Naive thymus-derived CD4-positive, alpha-beta T cell (primary cell): ENCODE data around the gene TEX51. TPM values are rescaled to one million over a fixed set of nuclear protein-coding genes. Genes with fewer than 3 reads are reported as not detected.

Experiments
- ATAC-seq: fragments of 150-1000 bp; cut with Tn5 transposase; 2 replicates; pipeline ENCODE4 v1.10.0; 2021; ENCODE audit warnings: mild to moderate bottlenecking, moderate library complexity
- CTCF ChIA-PET: fragments of 350-600 bp; sonication (Branson Sonifier 250); formaldehyde crosslinking; loops from one replicate; lab custom pipeline; 2021; ENCODE audit warnings: antibody characterized with exemption; lab: Charles Lee
- POLR2A ChIA-PET: fragments of 350-600 bp; sonication (Branson Sonifier 250); formaldehyde crosslinking; loops from one replicate; lab custom pipeline; 2021; ENCODE audit warnings: antibody characterized with exemption, inconsistent platforms; lab: Charles Lee
- DNase-seq, 9 donors: peaks; one replicate each; pipeline versions ENCODE4 v3.0.0 to v3.0.0-alpha.2; 2020 to 2022; ENCODE audit warnings: mixed read lengths in 1 of 9
- H3K27ac ChIP-seq: one replicate; pipeline ENCODE4 v1.7.0; 2013; ENCODE audit warnings: mild to moderate bottlenecking, low read depth, low read length, moderate library complexity
- H3K27me3 ChIP-seq, 2 donors: one replicate each; pipeline ENCODE4 v1.7.0; 2013; ENCODE audit warnings: low read length in 2 of 2, mild to moderate bottlenecking in 2 of 2, moderate library complexity in 2 of 2; ENCODE audit not compliant: control insufficient read depth in 2 of 2, insufficient read depth in 2 of 2
- H3K36me3 ChIP-seq, 3 experiments: 1 replicate in 2 of 3; 2 replicates in 1 of 3; pipeline ENCODE4 v1.7.0; 2013; ENCODE audit warnings: low read length in 3 of 3, mild to moderate bottlenecking in 3 of 3, moderate library complexity in 1 of 3; ENCODE audit not compliant: insufficient read depth in 3 of 3, control insufficient read depth in 2 of 3
- H3K4me1 ChIP-seq, 2 donors: one replicate each; pipeline ENCODE4 v1.7.0; 2013; ENCODE audit warnings: low read length in 2 of 2, mild to moderate bottlenecking in 2 of 2, moderate library complexity in 1 of 2; ENCODE audit not compliant: control insufficient read depth in 2 of 2, insufficient read depth in 2 of 2
- H3K4me3 ChIP-seq: 2 replicates; pipeline ENCODE4 v1.7.0; 2013; ENCODE audit warnings: mild to moderate bottlenecking, low read length
- H3K9me3 ChIP-seq, 3 experiments: 1 replicate in 2 of 3; 2 replicates in 1 of 3; pipeline ENCODE4 v1.7.0; 2013; ENCODE audit warnings: low read length in 3 of 3; ENCODE audit not compliant: control insufficient read depth in 2 of 3
- H3K27ac Mint-ChIP-seq, 9 donors: one replicate each; pipeline ENCODE4 v1.8.0; 2020 to 2022; ENCODE audit warnings: mixed read lengths in 9 of 9, mild to moderate bottlenecking in 8 of 9, moderate library complexity in 5 of 9, inconsistent platforms in 2 of 9
- H3K27me3 Mint-ChIP-seq, 5 donors: one replicate each; pipeline ENCODE4 v1.8.0; 2021 to 2022; ENCODE audit warnings: mixed read lengths in 5 of 5, mild to moderate bottlenecking in 1 of 5
- H3K36me3 Mint-ChIP-seq, 5 donors: one replicate each; pipeline ENCODE4 v1.8.0; 2020 to 2022; ENCODE audit warnings: mixed read lengths in 5 of 5, mild to moderate bottlenecking in 3 of 5, inconsistent platforms in 1 of 5
- H3K4me1 Mint-ChIP-seq, 7 donors: one replicate each; pipeline ENCODE4 v1.8.0; 2020 to 2022; ENCODE audit warnings: mixed read lengths in 7 of 7, mild to moderate bottlenecking in 3 of 7, inconsistent platforms in 1 of 7
- H3K4me3 Mint-ChIP-seq, 10 donors: one replicate each; pipeline ENCODE4 v1.8.0; 2020 to 2022; ENCODE audit warnings: mild to moderate bottlenecking in 10 of 10, mixed read lengths in 10 of 10, moderate library complexity in 6 of 10, inconsistent platforms in 2 of 10
- H3K9me3 Mint-ChIP-seq, 11 donors: one replicate each; pipeline ENCODE4 v1.8.0; 2020 to 2022; ENCODE audit warnings: mixed read lengths in 11 of 11, mild to moderate bottlenecking in 4 of 11, inconsistent platforms in 1 of 11, moderate library complexity in 1 of 11
- intact Hi-C, 2 donors: fragments of 100-400 bp; cut with micrococcal nuclease; formaldehyde crosslinking; loops; one replicate each; pipeline ENCODE4 v1.15.1; 2023
- polyA plus RNA-seq, 2 donors: library from polyadenylated mRNA; unstranded; fragments of 300-500 nt; fragmentation: Illumina TruSeq; gene quantifications; one replicate each; pipeline ENCODE4 v1.2.3, GENCODE V29; 2021
- total RNA-seq, 6 experiments: library from RNA in 5 of 6; stranded (reverse) in 5 of 6; gene quantifications; 1 replicate in 5 of 6; 2 replicates in 1 of 6; pipeline ENCODE4 v1.2.3 and lab custom pipeline; 2021 to 2026

The TEX51 gene
- total and polyA plus RNA-seq, 7 experiments from 2014 or later, result not detected

GRCh38 chr2:126942427-126943203 lies 43.9 kb downstream of the TEX51 start:
- POLR2A ChIA-PET, result no interaction called here

GRCh38 chr2:126943612-126944348 lies 45.1 kb downstream of the TEX51 start:
- H3K27me3 ChIP-seq, result no peaks in the 10 kb centered on the region
- CTCF ChIA-PET, result no interaction called here
- no peaks in the 10 kb centered on the region for H3K4me1 ChIP-seq
- POLR2A ChIA-PET, result no interaction called here
- H3K27ac ChIP-seq, result no peak overlapping the region
- no peak overlapping the region for H3K4me3 ChIP-seq
- Mint-ChIP-seq H3K36me3 (no peaks in the 10 kb centered on the region), H3K27ac (no peak overlapping the region), H3K4me1 (no peaks in the 10 kb centered on the region), H3K4me3 (no peak overlapping the region), H3K27me3 (peaks cover 5 to 74% (median 45%) of the 10 kb centered on the region in 5 donors), H3K9me3 (peaks cover 0 to 11% (median 5%) of the 10 kb centered on the region in 11 donors)
- DNase-seq, result no peak
- intact Hi-C loops, result no loop called here
- H3K36me3 ChIP-seq, result no peaks in the 10 kb centered on the region
- no peaks in the 10 kb centered on the region for H3K9me3 ChIP-seq
- ATAC-seq, result no peak

More at GRCh38 chr2:126942427-126943203, 43.9 kb downstream of the TEX51 start:
- H3K4me3 Mint-ChIP-seq, result no peak overlapping the region
- no peaks in the 10 kb centered on the region for H3K36me3 ChIP-seq
- H3K27ac Mint-ChIP-seq, result no peak overlapping the region
- DNase-seq (no peak), ATAC-seq (no peak)
- H3K4me1 ChIP-seq, result no peaks in the 10 kb centered on the region
- H3K27me3 Mint-ChIP-seq, result peaks cover 10 to 71% (median 50%) of the 10 kb centered on the region in 5 donors
- no peaks in the 10 kb centered on the region for H3K4me1 Mint-ChIP-seq
- H3K27me3 ChIP-seq, result peaks cover 0 to 3% of the 10 kb centered on the region in 2 donors
- no peaks in the 10 kb centered on the region for H3K9me3 ChIP-seq
- peaks cover 0 to 11% (median 5%) of the 10 kb centered on the region in 11 donors for H3K9me3 Mint-ChIP-seq
- no peaks in the 10 kb centered on the region for H3K36me3 Mint-ChIP-seq
- CTCF ChIA-PET, result no interaction called here
- no peak overlapping the region for H3K27ac ChIP-seq
- H3K4me3 ChIP-seq, result no peak overlapping the region
- intact Hi-C loops, result no loop called here

- Mint-ChIP-seq H3K27ac (no peak overlapping the region), H3K4me3 (no peak overlapping the region), H3K9me3 (peaks cover 0 to 11% (median 5%) of the 10 kb centered on the region in 11 donors), H3K4me1 (no peaks in the 10 kb centered on the region), H3K27me3 (peaks cover 5 to 71% (median 41%) of the 10 kb centered on the region in 5 donors), H3K36me3 (no peaks in the 10 kb centered on the region)
- no peaks in the 10 kb centered on the region for H3K9me3 ChIP-seq
- ATAC-seq, result no peak
- intact Hi-C loops, result no loop called here
- H3K27ac ChIP-seq, result no peak overlapping the region
- no peaks in the 10 kb centered on the region for H3K36me3 ChIP-seq
- H3K27me3 ChIP-seq, result no peaks in the 10 kb centered on the region
- ChIA-PET POLR2A (no interaction called here), CTCF (no interaction called here)
- no peak for DNase-seq
- no peak overlapping the region for H3K4me3 ChIP-seq
- no peaks in the 10 kb centered on the region for H3K4me1 ChIP-seq
Observed at GRCh38 chr2:126945118-126945517, 46.4 kb downstream of the TEX51 start.

GRCh38 chr2:126946318-126947102 lies 47.8 kb downstream of the TEX51 start:
- Mint-ChIP-seq H3K36me3 (no peaks in the 10 kb centered on the region), H3K9me3 (peaks cover 0 to 12% (median 5%) of the 10 kb centered on the region in 11 donors), H3K4me3 (no peak overlapping the region), H3K4me1 (no peaks in the 10 kb centered on the region), H3K27me3 (peaks cover 5 to 64% (median 37%) of the 10 kb centered on the region in 5 donors), H3K27ac (no peak overlapping the region)
- no peaks in the 10 kb centered on the region for H3K9me3 ChIP-seq
- ChIA-PET CTCF (no interaction called here), POLR2A (no interaction called here)
- no peak overlapping the region for H3K27ac ChIP-seq
- H3K4me1 ChIP-seq, result no peaks in the 10 kb centered on the region
- ATAC-seq (no peak), DNase-seq (no peak)
- H3K36me3 ChIP-seq, result no peaks in the 10 kb centered on the region
- no peak overlapping the region for H3K4me3 ChIP-seq
- intact Hi-C loops, result no loop called here
- no peaks in the 10 kb centered on the region for H3K27me3 ChIP-seq

GRCh38 chr2:126947103-126947429 lies 48.4 kb downstream of the TEX51 start:
- Histone ChIP-seq H3K27ac (no peak overlapping the region), H3K9me3 (no peaks in the 10 kb centered on the region), H3K36me3 (no peaks in the 10 kb centered on the region), H3K4me1 (no peaks in the 10 kb centered on the region), H3K27me3 (no peaks in the 10 kb centered on the region), H3K4me3 (no peak overlapping the region)
- H3K9me3 Mint-ChIP-seq, result peaks cover 0 to 12% (median 4%) of the 10 kb centered on the region in 11 donors
- no peak overlapping the region for H3K4me3 Mint-ChIP-seq
- no peaks in the 10 kb centered on the region for H3K36me3 Mint-ChIP-seq
- POLR2A ChIA-PET, result no interaction called here
- H3K27me3 Mint-ChIP-seq, result peaks cover 5 to 59% (median 34%) of the 10 kb centered on the region in 5 donors
- H3K27ac Mint-ChIP-seq, result no peak overlapping the region
- intact Hi-C loops, result no loop called here
- no peaks in the 10 kb centered on the region for H3K4me1 Mint-ChIP-seq
- no peak for DNase-seq
- ATAC-seq, result no peak
- CTCF ChIA-PET, result no interaction called here

- peaks cover 5 to 55% (median 34%) of the 10 kb centered on the region in 5 donors for H3K27me3 Mint-ChIP-seq
- Histone ChIP-seq H3K9me3 (no peaks in the 10 kb centered on the region), H3K4me3 (no peak overlapping the region), H3K36me3 (no peaks in the 10 kb centered on the region), H3K27ac (no peak overlapping the region), H3K4me1 (no peaks in the 10 kb centered on the region), H3K27me3 (no peaks in the 10 kb centered on the region)
- H3K4me3 Mint-ChIP-seq, result no peak overlapping the region
- H3K27ac Mint-ChIP-seq, result no peak overlapping the region
- ChIA-PET POLR2A (no interaction called here), CTCF (no interaction called here)
- peaks cover 0 to 4% (median 0%) of the 10 kb centered on the region in 11 donors for H3K9me3 Mint-ChIP-seq
- no peak for DNase-seq
- H3K36me3 Mint-ChIP-seq, result no peaks in the 10 kb centered on the region
- no peak for ATAC-seq
- no peaks in the 10 kb centered on the region for H3K4me1 Mint-ChIP-seq
- intact Hi-C loops, result no loop called here
Observed at GRCh38 chr2:126949775-126950174, 51.1 kb downstream of the TEX51 start.
